Mesodermal cell (in vitro differentiated cells): ENCODE measurements around the gene MFAP5.

ENCODE experiments used
- H3K27ac ChIP-seq: 2 replicates; pipeline ENCODE4 v1.7.0; 2013; ENCODE audit warnings: mild to moderate bottlenecking, low read depth, low read length, moderate library complexity; ENCODE audit not compliant: severe bottlenecking
- H3K36me3 ChIP-seq: 2 replicates; pipeline ENCODE4 v1.7.1; 2013; ENCODE audit warnings: mild to moderate bottlenecking, low read length, moderate library complexity; ENCODE audit not compliant: control insufficient read depth, insufficient read depth
- H3K4me1 ChIP-seq: one replicate; pipeline ENCODE4 v1.7.1; 2013; ENCODE audit warnings: mild to moderate bottlenecking, low read length; ENCODE audit not compliant: insufficient read depth, control insufficient read depth, poor library complexity, severe bottlenecking
- H3K4me3 ChIP-seq: 2 replicates; pipeline ENCODE4 v1.7.0; 2013; ENCODE audit warnings: low read length, control low read depth, mild to moderate bottlenecking; ENCODE audit not compliant: insufficient read depth, poor library complexity, severe bottlenecking; ENCODE audit errors: extremely low read depth
- H3K9me3 ChIP-seq: 2 replicates; pipeline ENCODE4 v1.7.1; 2013; ENCODE audit warnings: mild to moderate bottlenecking, low read length, moderate library complexity; ENCODE audit not compliant: control insufficient read depth
- WGBS, 2 experiments: methylation state at CpG; one replicate each; pipeline ENCODE4 v1.1.5; 2013; ENCODE audit warnings: missing lambda C conversion rate in 2 of 2; ENCODE audit not compliant: insufficient coverage in 2 of 2; 5-methylcytosine and 5-hydroxymethylcytosine counted together

The MFAP5 gene

DNA sequence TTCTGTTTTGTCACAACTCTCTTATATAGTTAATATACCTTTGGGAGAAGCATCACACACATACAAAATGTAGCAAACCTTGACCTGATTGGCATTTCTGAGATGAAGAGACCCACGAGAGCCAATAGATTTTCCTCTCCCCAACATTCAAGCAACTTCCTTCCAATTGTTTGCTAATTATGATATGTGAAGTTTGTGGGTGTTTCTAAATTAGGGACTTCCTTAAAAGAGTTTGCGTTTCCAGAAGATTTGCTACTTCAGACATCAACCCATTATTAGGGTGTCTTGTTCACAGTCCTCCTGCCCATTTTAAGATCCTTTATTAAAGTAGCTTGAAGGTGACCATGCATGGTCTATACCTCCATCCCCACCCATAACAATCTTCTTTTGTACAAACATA, 59.3 kb downstream of the MFAP5 start:
- Histone ChIP-seq H3K36me3 (no peaks in the 10 kb centered on the region), H3K4me3 (no peak overlapping the region), H3K27ac (no peak overlapping the region), H3K4me1 (no peaks in the 10 kb centered on the region), H3K9me3 (no peaks in the 10 kb centered on the region)
- 100% methylated on average over 1 of the region's 2 CpGs; no CpG with 5 or more reads in 1 of the 2 experiments for WGBS, 2 experiments

DNA sequence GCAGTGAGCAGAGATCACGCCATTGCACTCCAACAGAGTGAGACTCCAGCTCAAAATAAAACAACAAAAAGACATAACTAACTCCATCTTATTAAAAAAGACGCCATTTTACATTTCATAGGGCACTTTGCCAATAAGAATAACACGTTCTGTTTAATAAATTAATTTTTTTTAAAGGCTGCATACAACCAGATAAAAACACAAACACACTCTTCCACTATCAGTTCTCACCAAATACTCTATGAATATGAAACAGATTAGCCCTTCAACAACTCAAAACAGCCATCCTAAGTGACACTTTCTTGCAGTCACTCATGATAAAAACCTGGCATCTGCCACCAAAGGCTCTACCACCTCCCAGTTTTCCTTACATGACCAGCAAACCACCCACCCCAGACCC, 66.1 kb downstream of the MFAP5 start:
- no peak overlapping the region for H3K4me3 ChIP-seq
- no peaks in the 10 kb centered on the region for H3K4me1 ChIP-seq
- no peaks in the 10 kb centered on the region for H3K9me3 ChIP-seq
- H3K36me3 ChIP-seq = no peaks in the 10 kb centered on the region
- no peak overlapping the region for H3K27ac ChIP-seq
- 79 to 100% methylated on average over 2 to 3 of the region's 3 CpGs for WGBS, 2 experiments
